Measurements from ENCODE around the gene GJB2.

GJB2 gene

DNA sequence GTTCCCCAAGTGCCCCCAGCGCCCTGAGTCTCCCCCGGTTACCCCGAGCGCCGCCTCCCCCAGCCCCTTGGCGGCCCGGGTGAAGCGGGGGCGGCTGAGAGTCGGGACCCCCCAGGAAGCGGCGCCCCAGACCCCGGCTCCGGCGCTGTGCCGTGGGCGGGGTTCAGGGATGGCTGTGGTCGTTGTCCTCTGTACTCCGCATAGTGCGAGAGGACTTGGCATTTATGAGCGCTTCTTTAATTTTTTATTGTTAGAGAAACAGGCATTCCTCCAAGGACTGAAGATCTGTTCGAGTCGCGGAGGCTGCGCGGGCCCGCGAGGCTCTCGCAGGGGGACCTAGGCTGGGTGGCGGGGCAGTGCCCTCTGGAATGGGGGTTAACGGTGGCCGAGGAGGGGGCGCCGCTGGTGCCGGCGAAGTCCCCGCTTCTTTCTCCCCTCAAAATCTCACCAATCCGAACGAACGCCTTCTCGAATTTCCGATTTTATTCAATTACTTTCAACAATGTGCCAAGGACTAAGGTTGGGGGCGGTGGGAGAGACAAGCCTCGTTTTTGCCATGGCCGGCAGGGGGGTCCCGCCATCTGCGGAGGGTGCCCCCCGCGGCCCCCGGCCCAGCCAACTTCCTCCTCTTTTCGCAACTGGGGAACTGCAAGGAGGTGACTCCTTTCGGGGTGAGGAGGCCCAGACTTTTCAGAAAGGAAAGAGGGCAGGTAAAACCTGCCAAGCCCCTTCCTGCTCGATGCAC lies 596 bp upstream of the GJB2 start:
- in situ Hi-C loops (cut with MboI; ENCODE audit: low sequenced_read_pairs), result no loop called here

DNA sequence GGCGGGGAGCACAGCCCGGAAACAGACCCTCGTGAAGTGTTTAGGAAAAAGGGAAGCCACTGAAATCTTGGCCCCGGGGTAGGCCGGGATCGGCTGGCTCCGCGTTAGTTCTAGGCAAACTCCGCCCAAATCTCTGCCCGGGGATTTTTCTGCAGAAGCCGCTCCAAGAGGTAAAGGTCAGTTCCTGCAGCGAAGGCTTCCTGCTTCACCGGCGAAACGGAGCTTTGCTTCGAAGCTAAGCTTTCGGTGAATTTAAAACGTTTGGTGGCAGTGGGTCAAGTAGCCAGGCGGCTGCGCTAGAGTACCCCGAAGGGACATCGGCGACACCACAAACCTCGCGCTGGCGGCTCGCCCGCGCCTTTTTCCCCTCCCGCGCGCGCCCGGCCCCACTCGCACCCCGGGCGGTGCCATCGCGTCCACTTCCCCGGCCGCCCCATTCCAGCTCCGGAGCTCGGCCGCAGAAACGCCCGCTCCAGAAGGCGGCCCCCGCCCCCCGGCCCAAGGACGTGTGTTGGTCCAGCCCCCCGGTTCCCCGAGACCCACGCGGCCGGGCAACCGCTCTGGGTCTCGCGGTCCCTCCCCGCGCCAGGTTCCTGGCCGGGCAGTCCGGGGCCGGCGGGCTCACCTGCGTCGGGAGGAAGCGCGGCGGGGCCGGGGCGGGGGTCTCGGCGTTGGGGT lies 441 bp downstream of the GJB2 start:
- in situ Hi-C loops (cut with MboI; ENCODE audit: low sequenced_read_pairs), result no loop called here

DNA sequence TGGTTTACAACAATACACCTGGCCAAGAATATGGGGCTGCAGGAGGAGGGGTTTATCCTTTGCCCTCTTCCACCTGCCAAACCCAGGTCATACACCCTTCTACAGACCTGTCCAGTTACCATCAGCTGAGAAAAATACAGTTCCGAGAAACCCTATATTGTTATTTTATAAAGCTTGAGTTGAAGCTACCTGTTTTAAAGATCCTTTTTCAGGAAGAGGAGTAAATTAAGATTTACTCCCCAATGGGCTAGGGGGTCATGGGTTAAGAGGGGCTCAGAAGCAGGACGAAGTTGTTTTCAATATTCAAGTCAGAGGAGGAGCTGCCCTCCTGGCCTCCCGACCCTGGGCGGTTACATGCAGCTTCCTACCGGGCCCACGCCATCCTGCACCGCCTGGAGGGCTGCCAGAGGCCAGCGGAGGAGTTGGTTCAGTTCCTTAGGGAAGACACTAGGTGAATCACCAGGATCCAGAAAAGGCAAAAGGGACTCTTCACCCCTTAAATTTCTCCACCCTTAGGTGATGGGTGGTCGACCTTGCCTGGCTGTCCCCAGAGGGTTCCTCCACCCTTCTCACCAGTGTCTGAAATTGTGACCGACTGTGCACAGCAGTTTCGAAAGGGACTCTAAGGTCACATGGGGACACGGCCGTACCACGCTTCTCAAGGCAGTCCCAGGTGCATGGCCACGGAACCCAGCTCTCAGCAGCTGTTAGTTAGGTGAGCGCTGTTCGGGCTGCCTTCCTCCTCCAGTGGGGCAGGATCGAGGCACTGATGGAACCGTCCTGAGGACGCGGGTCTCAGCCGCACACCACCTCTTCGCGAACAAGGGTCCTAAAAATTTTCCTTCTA lies 1.2 kb downstream of the GJB2 start:
- in situ Hi-C loops (cut with MboI; ENCODE audit: low sequenced_read_pairs), result no loop called here

DNA sequence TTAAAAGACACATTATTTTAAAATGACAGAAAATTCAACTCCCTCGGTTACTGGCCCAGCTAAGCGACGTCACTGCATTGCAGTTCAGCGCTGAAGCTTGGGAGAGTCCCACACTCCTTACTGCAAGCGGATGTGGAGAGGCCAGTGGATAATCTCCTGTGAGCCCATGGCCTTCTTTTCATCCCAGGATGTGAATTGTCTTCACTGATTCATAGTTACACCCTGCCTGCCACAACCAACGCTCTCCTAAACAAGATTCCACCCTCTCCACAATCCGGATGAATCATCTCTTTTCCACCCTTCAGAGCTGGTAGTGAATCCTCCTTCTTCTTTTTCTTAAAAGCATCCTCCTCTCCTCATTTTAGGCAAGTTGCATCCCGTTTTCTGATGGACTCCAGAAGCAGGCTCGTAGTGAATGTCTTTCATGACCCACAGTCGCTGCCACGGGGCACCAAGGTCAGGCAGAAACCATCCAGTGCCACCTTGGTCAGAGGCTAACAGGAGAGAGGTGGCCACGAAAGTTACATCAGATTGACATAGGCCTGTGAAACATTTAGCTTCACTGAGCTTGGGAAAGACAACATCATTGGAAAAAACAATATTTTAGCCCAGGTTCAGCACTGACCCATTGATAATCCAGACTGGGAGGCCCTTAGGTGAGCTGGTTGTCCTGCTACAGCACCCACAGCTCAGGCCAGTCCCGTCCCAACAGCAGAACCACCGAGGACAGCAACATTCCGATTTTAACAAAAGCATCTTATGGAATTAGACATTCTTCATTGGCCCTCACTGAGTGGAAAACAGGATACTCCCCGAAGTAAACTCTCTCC lies 2.0 kb downstream of the GJB2 start:
- in situ Hi-C loops (cut with MboI; ENCODE audit: low sequenced_read_pairs), result no loop called here

DNA sequence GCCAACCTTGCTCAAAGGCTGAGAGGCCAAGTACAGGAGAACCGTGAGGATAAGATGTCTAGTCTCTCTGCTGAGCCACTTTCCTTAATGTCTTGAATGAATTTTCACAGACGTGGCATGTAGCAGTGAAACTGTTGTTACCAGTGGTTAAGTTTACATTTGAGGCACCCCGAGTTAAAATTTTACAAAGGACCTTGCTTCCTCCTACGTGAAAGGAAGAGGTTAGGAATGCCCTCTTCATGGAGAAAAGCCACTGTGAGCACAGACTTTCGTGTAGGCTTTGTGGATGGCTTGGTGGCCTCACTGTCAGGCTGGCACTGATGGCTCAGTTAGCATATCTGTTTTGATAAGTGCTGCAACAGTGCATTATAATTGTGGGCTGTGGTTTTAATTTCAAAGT lies 2.7 kb downstream of the GJB2 start:
- in situ Hi-C loops (cut with MboI; ENCODE audit: low sequenced_read_pairs), result no loop called here

DNA sequence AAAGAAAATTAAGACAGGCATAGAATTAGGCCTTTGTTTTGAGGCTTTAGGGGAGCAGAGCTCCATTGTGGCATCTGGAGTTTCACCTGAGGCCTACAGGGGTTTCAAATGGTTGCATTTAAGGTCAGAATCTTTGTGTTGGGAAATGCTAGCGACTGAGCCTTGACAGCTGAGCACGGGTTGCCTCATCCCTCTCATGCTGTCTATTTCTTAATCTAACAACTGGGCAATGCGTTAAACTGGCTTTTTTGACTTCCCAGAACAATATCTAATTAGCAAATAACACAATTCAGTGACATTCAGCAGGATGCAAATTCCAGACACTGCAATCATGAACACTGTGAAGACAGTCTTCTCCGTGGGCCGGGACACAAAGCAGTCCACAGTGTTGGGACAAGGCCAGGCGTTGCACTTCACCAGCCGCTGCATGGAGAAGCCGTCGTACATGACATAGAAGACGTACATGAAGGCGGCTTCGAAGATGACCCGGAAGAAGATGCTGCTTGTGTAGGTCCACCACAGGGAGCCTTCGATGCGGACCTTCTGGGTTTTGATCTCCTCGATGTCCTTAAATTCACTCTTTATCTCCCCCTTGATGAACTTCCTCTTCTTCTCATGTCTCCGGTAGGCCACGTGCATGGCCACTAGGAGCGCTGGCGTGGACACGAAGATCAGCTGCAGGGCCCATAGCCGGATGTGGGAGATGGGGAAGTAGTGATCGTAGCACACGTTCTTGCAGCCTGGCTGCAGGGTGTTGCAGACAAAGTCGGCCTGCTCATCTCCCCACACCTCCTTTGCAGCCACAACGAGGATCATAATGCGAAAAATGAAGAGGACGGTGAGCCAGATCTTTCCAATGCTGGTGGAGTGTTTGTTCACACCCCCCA lies 3.8 kb downstream of the GJB2 start:
- in situ Hi-C loops (cut with MboI; ENCODE audit: low sequenced_read_pairs), result no loop called here

DNA sequence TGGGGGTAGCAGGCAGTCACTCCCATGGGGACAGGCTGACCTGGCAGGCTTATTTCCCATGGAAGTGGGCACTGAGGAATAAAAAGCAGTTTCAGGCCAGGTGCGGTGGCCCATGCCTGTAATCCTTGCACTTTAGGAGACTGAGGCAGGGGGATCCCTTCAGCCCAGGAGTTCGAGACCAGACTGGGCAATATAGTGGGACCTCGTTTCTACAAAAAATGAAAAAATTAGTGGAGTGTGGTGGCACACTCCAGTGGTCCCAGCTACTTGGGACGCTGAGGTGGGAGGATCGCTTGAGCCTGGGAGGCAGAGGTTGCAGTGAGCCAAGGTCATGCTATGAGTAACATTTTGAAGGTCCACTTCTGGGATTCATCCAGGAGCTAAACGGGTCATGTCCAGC lies 6.0 kb downstream of the GJB2 start:
- in situ Hi-C loops (cut with MboI; ENCODE audit: low sequenced_read_pairs), result no loop called here

DNA sequence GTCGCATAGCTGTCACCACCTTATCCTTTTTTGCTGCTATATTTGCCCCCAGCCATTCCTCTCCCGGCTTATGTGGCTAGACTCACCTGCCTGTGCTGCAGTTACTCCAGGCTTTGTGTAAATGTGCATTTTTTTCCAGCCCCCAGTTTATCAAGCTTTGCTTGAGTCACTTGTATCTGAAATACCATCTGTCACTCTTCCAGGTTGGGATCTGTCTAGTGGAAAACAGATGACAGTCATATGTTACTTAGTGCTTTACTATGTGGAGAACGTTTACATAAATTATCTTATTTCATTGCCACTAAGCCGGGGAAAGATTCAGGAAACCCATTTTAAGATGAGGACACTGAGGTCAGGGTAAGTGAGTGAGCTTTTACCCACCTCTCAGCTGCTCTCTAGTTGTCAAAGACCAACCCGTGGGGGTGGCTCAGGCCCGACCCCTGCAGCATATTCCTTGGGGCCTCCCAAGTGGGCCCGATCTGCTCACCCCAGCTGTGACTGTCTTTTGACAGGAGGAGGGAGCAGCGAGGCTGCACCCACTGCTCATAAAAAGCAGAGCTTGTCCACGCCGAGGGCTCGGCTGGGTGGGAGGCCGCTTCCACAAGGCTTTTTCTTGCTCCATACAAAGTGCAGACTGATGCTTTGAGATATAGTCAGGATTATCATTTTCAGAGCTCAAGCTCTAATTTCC lies 7.2 kb downstream of the GJB2 start:
- in situ Hi-C loops (cut with MboI; ENCODE audit: low sequenced_read_pairs), result no loop called here

DNA sequence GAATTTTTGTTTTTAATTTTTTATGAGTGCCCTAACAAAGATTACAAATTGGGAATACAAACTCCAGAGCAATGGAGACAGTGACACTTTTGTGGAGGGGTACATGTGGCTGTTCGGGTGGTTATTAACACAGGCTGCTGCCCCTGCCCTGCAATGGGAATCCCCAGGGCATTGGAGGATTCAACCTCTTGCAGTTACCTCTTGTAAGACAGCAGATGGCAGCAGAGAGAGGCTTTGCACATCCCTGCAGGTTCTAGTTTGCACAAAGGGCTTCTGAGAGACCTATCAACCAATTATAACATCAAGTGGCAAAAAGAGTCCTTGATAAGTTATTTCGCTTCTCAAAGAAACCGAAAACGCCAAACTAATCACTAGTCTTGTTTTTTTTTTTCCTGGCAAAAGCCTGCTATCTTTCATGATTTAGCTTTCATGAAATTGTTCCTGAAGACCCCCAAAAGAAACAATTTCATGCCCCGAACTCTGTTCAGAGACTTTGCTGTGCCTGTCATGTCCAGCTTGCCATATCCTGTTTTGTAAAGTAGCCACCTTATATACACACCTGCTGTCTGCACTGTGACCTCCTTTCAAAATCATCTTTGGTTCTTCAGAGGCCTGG lies 10.4 kb downstream of the GJB2 start:
- in situ Hi-C loops (cut with MboI; ENCODE audit: low sequenced_read_pairs), result no loop called here

DNA sequence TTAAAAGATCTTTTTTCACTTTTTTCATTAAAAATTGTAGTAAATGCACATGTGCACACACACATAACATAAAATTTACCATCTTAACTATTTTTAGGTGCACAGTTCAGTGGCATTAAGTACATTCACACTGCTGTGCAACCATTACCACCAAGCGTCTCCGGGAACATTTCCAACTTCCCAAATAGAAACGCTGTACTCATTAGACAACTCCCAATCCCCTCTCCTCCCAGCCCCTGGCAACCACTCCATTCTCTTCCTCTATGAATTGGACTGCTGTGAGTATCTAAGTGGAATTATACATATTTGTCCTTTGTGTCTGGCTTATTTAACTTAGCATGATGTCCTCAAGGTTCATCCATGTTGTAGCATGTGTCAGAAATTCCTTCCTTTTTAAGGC lies 11.6 kb downstream of the GJB2 start:
- in situ Hi-C loops (cut with MboI; ENCODE audit: low sequenced_read_pairs), result no loop called here

DNA sequence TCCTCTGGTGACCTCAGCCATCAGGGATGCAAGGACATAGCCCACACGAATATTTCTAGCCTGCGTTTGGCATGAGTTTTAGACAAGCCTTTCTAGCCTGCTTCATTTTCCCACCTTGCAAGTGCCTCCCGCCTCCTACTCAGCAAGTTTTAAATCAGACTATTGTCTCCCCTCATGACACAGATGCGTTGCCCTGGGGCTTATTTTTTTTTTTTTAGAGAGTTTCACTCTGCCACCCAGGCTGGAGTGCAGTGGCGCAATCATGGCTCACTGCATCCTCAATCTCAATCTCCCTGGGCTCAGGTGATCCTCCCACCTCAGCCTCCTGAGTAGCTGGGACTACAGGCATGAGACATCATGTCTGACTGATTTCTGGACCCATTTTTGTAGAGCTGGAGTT lies 14.6 kb downstream of the GJB2 start:
- in situ Hi-C loops (cut with MboI; ENCODE audit: low sequenced_read_pairs), result no loop called here

DNA sequence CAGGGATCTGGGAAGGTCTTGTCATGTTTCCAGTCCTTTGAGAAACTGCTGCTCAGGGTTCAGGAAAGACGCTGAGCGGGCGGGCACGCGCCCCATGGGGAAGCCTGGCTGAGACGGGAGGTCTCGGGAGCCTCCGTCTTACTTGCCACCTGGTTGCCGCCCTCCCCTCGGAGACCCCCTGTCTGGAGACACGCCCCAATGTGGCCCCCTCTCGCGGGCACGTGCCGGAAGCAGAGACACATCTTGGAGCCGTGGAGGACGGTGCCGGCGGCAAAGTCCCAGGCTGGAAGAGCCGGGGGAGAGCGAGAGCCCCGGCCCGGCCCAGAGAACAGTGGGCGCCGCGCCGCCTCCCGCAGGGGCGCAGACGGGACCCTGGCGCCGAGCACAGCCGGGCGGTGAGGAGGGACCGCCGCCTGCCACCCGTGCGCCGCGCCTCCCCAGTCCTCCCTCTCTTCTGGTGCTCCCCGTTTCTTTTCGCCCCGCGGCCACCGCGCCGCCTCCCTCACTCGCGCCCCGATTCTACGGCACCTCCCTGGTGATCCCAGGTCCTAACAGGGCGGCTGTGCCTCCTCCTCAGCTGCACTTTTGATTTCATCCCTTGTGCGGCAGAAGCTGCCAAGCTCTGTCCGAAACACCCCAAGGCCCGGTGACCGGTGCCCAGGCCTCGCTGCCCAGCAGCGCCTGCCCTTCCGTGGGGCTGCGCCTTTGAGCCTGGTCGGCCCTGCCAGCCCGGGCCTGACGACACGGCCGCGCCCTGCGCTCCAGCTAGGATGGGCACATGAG lies 15.5 kb downstream of the GJB2 start:
- in situ Hi-C loops (cut with MboI; ENCODE audit: low sequenced_read_pairs), result no loop called here

DNA sequence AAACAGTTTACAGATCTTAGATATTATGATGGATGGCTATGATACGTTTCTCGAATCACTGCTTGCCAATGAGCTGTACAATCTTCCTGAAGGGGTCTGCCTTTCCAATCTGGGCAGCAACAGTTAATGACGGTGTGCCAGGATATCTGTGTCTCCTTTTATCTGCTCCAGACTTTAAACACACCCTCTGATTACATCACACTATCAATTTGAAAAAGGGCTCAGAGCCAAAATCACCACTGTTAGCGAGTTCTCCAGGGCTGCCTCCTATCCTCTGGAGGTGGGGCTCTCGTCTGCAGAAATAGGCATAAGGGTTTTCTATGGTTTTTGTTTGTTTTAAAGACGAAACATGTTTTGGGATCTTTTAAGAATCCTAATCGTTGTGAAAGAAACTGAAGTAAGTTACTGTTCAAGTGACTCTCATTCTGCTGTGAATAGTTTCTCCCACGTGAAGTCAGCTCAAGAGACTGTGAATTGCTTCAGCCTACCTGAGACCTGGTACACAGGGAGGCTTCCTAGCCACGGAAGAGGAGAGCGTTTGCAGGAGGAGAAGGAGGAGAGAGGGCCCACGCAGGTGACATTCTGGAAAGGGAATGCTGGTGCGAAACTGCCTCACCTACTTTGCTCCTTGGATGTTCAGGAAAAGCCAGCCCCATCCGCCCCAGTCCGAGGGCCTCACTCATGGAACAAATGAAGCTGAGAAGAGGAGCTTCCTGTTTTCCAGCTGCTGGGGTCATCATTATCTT lies 16.7 kb downstream of the GJB2 start:
- in situ Hi-C loops (cut with MboI; ENCODE audit: low sequenced_read_pairs), result no loop called here

DNA sequence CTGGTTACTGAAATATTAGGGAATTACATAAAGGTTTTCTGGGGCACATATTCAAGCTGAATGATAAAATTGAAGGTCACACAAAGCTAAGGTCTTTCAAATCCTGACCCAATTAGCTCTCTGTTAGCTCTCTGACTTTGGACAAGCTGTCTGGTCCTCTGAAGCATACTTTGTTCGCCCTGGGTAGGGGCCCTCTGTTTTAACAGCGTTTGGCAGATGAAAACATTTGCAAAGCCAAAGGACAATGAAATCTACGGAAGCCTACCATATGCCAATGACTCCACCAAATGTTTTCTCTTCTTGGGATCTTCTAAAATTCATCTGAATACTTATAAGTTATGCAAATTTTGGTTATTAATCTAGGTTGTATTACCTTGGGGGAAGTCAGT lies 17.3 kb downstream of the GJB2 start:
- in situ Hi-C loops (cut with MboI; ENCODE audit: low sequenced_read_pairs), result no loop called here

DNA sequence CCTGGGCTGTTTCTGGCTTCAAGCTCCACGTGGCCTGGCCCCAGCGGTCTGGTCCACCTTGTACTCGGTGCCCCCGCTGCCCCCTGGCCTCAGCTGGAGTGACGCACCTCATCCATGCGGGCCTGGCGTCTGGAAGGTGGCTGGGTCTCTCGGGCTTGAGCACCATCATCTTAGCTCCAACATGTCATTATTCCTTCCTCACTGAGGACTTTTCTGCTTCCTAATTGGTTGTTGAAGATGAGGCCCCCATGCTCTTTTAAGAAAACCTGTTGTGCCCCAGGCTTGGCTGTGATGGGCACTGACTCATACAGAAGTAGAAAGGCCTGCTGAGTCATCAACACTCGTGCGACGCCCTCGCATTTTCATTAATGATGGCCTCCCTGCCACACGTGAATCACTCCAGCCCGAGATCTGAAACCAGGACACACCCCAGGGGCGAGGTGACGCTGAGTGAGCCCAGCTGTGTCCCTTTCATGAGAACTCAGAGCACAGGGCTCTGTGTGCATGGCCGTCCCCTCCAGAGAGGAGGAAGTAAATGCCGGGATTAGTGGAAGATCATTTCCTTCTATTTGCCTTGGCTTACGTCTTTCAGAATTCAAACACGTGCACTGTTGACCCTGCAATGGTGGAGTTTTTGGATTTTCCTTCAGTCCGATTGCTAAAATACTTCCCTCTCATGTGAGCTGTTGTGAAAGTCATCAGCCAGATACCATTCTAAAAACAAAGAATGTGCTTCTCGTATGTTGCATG lies 17.9 kb downstream of the GJB2 start:
- in situ Hi-C loops (cut with MboI; ENCODE audit: low sequenced_read_pairs), result no loop called here

DNA sequence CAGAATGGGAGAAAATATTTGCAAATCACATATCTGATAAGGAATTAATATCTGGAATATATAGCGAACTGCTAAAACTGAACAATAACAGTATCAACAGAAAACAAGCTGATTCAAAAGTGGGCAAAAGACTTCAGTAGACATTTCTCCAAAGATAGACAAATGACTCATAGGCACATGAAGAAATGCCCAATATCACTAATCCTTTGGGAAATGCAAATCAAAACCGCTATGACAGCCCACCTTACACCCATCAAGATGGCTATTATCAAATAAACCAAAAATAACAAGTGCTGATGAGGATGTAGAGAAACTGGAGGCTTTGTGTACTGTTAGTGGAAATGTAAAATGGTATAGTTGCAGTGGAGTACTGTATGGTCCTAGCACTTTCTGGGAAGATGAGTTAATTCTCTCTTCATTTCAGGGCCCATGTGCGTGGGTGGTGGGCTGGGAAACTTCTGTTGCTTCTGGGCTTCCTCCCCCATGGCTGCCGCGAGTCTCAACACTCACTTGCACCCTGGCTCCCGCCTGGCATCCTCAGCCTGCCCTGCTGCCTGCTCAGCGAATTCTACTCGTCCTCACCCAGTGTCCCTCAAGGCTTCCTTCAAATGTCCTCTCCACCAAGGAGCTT lies 19.5 kb downstream of the GJB2 start:
- in situ Hi-C loops (cut with MboI; ENCODE audit: low sequenced_read_pairs), result no loop called here
